GM18951 (cell line): ENCODE data around the gene CREBRF.
"Not testable (repeated sequence)": the region's sequence is repeated elsewhere in the genome, so short reads cannot be mapped to it uniquely, and the experiment has no call there.

Experiments
- POLR2A ChIP-seq: IDR thresholded peaks from 4 replicates; pipeline ENCODE4 v1.6.1; 2011; ENCODE audit warnings: mild to moderate bottlenecking; ENCODE audit not compliant: insufficient read length, insufficient read depth; ENCODE audit errors: extremely low read depth
- in situ Hi-C: fragments of 300-500 bp; cut with MboI; formaldehyde crosslinking; loops from one replicate; pipeline ENCODE4 v1.12.0; 2022; ENCODE audit warnings: low sequenced_read_pairs, mixed read lengths, inconsistent platforms; ENCODE audit not compliant: unreplicated experiment

The CREBRF gene

GRCh38 chr5:173025651-173026050 lies 30.5 kb upstream of the CREBRF start:
- no peak for TF ChIP-seq POLR2A
- in situ Hi-C loops: no loop called here

- no peak for TF ChIP-seq POLR2A
- in situ Hi-C loops: no loop called here
Measured at GRCh38 chr5:173027905-173028304, 28.2 kb upstream of the CREBRF start.

GRCh38 chr5:173028811-173029327 lies 27.3 kb upstream of the CREBRF start:
- TF ChIP-seq POLR2A: no peak
- in situ Hi-C loops: no loop called here

DNA sequence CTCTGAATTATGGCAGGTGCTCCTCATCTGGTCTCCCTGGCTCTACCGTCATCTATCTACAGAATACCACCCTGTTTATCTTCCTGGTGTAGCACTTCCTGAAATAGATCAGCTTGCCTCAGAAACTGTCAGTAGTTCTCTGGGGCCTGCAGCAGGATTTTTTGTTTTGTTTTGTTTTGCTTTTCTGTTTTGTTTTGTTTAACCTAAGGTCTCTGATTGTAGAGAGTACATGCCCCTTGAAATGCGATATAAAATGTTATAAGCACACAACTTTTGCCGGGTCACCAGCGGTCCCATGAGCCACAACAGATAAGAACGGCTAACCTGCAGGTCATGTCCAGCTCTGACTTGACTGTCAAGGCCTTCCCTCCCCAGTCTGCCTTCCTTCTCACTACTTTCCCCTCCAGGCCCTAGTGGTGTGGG lies 26.6 kb upstream of the CREBRF start:
- TF ChIP-seq POLR2A: no peak
- in situ Hi-C loops: no loop called here

- in situ Hi-C loops: not testable (repeated sequence)
Measured at GRCh38 chr5:173032096-173032495, 24.1 kb upstream of the CREBRF start.

GRCh38 chr5:173032730-173033129 lies 23.4 kb upstream of the CREBRF start:
- in situ Hi-C loops: no loop called here
- TF ChIP-seq POLR2A: no peak

- in situ Hi-C loops: no loop called here
- TF ChIP-seq POLR2A: no peak
Measured at GRCh38 chr5:173033923-173034322, 22.2 kb upstream of the CREBRF start.

DNA sequence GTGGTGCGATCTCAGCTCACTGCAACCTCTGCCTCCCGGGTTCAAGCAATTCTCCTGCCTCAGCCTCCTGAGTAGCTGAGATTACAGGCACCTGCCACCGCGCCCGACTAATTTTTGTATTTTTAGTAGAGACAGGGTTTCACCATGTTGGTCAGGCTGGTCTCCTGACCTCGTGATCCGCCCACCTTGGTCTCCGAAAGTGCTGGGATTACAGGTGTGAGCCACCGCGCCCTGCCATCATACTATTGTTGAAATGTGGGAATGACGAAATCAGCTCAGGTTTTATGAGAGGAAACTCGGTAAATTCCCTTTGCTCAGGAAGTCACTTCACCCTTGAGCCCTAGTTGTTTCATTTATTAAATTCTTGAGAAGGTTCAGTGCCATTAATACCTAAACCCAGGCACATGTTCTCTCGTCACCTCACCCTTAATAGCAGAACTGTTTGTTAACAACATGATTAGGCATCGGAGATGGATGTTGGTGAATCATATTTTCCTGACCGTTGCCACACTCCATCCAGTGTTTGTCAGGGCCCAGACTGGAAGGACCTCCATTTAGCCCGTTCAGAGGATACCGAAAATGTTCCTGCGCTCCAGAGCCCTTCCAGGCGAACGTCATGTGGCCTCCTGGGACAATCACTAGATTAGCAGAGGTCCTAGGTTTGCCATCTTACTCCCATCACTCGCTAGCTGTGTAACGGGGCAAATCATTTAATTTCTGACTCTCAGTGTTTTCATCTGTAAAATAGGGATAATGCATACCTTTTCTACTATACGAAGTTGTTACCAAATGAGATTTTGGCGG lies 20.0 kb upstream of the CREBRF start:
- in situ Hi-C loops: no loop called here

DNA sequence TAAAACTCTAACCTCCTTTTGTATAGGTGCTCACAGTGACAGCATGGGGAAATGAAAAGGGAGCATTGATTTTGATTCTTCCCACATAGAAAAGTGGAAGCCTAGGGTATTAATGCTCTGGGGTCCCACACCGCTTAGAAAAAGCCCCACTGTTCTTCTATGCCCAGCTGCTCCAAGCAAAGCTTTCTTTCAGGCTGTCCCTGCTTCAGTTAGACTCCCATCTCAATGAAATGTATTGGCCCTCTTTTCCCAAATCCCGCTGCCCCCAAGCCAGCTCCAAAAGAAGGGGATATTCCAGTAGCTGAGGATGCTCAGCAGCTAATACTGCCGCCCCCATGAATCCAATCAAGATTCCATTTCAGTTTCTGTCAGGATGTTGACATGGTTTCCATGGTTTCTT lies 17.0 kb upstream of the CREBRF start:
- in situ Hi-C loops: no loop called here
- TF ChIP-seq POLR2A: no peak

More for the DNA sequence above, 20.0 kb upstream of the CREBRF start:
- no peak for TF ChIP-seq POLR2A

- no peak for TF ChIP-seq POLR2A
- in situ Hi-C loops: no loop called here
Measured at GRCh38 chr5:173039964-173040363, 16.2 kb upstream of the CREBRF start.

- no peak for TF ChIP-seq POLR2A
- in situ Hi-C loops: no loop called here
Measured at GRCh38 chr5:173041881-173042762, 14.0 kb upstream of the CREBRF start.

DNA sequence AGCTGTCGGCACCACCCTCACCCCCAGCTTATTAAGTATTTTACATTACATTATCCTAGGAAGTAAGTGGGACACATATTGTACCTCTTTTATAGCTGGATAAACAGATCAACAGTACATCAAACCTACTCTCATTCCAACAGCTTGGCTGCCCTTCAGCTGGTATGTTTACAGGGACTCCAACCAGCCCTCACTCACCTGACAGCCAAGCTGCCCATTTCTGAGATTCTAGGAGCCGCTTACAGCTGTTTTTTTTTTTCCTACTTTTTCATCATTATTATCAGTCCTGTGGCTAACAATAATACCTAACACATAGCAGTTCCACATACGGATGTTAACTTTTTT lies 13.4 kb upstream of the CREBRF start:
- in situ Hi-C loops: no loop called here
- TF ChIP-seq POLR2A: no peak

DNA sequence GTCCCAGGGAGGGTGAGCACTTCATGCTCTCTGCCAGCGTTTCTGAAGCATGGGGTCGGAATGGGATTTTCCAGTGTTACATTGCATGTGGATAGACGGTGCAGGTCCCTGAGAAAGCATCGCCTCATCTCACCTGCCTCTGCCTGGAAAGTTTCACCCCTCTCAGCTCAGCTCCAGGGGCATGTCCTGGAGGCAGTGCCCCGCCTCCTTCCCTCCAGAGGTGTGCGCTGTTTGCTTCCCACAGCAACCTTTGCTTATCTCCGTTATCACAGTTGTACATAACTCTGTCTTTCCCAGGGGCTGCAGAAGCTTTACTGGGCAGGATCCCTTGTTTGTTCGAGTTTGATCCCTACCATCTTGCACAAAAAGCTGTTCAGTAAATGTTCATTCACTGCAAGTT lies 10.7 kb upstream of the CREBRF start:
- in situ Hi-C loops: no loop called here
- TF ChIP-seq POLR2A: no peak

DNA sequence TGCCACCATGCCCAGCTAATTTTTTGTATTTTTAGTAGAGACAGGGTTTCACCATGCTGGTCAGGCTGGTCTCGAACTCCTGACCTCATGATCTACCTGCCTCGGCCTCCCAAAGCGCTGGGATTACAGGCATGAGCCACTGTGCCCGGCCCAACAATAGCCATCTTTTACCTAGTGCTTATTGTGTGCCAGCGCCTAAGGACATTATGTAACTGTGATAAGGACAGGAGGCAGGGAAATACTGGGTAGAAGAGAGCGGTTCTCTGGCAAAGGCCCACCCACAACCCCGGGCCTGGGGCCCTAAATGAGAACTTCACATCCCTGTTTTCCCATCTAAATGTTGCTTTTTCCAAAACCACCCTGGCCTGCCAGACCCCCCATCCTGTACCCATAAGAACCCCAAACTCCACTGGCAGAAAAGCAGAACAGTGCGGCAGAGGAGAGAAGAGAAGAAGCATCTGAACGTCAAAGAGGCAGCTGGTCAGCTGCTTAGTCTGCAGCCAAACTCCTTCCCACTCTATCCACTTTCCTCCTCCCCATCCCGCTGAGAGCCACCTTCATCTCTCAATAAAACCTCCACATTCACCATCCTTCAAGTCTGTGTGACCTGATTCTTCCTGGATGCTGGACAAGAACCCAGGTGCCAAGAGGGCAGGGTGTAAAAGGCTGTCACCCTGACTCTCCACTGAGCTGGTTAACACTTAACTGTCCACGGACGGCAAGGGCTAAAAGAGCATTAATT lies 8.9 kb upstream of the CREBRF start:
- in situ Hi-C loops: not testable (repeated sequence)

DNA sequence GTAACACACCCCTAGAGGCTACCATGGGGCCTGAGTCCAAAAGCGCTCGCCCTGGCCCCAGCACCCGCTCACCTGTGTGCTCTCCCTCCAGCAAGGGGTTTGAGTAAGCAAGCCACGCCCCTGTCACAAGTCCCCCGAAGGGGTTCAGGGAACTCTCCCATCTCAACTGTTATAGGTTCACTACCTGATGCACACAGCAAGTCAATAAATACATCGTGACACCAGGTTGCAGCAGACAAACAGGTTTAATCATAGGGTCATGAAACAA lies 8.4 kb upstream of the CREBRF start:
- TF ChIP-seq POLR2A: no peak
- in situ Hi-C loops: no loop called here
